ENCODE measurements around the gene TENM4.
A peak's percentile ranks its signal among the peaks of the same experiment; 100 is the strongest.

Gene TENM4

GRCh38 chr11:79090191-79090705 lies 350.6 kb downstream of the TENM4 start:
- DNase-seq: no peak

GRCh38 chr11:79089601-79090000 lies 351.2 kb downstream of the TENM4 start:
- DNase-seq: no peak

- no peak for DNase-seq
Observed at GRCh38 chr11:79088967-79089366, 351.9 kb downstream of the TENM4 start.

- no peak for DNase-seq
Observed at GRCh38 chr11:79087961-79088318, 352.9 kb downstream of the TENM4 start.

- no peak for DNase-seq
Observed at GRCh38 chr11:79087238-79087960, 353.4 kb downstream of the TENM4 start.

- DNase-seq: no peak
Observed at GRCh38 chr11:79086056-79086455, 354.8 kb downstream of the TENM4 start.

- DNase-seq: no peak
Observed at GRCh38 chr11:79084382-79084781, 356.4 kb downstream of the TENM4 start.

GRCh38 chr11:79083352-79083751 lies 357.5 kb downstream of the TENM4 start:
- DNase-seq: no peak

GRCh38 chr11:79082907-79083306 lies 357.9 kb downstream of the TENM4 start:
- no peak for DNase-seq

- DNase-seq: no peak
Observed at GRCh38 chr11:79082280-79082679, 358.6 kb downstream of the TENM4 start.

- DNase-seq: peak in 45 of 56 donors; percentile 9 to 76 (median 48)
Observed at GRCh38 chr11:79081471-79082031, 359.3 kb downstream of the TENM4 start.

GRCh38 chr11:79080551-79080950 lies 360.3 kb downstream of the TENM4 start:
- DNase-seq: no peak

- DNase-seq: no peak
Observed at GRCh38 chr11:79078999-79079398, 361.8 kb downstream of the TENM4 start.

GRCh38 chr11:79078456-79078855 lies 362.4 kb downstream of the TENM4 start:
- DNase-seq: no peak

- DNase-seq: no peak
Observed at GRCh38 chr11:79077702-79078330, 363.0 kb downstream of the TENM4 start.

- peak in 6 of 56 donors; percentile 7 to 61 (median 20) for DNase-seq
Observed at GRCh38 chr11:79076526-79077115, 364.2 kb downstream of the TENM4 start.

GRCh38 chr11:79074547-79074946 lies 366.3 kb downstream of the TENM4 start:
- DNase-seq: no peak

GRCh38 chr11:79071190-79071589 lies 369.6 kb downstream of the TENM4 start:
- DNase-seq: no peak

- no peak for DNase-seq
Observed at GRCh38 chr11:79070518-79070917, 370.3 kb downstream of the TENM4 start.

GRCh38 chr11:79069504-79069903 lies 371.3 kb downstream of the TENM4 start:
- no peak for DNase-seq

- no peak for DNase-seq
Observed at GRCh38 chr11:79068356-79068755, 372.5 kb downstream of the TENM4 start.

GRCh38 chr11:79067352-79067679 lies 373.5 kb downstream of the TENM4 start:
- no peak for DNase-seq

All from nucleus accumbens (tissue), 56 donors.